ENCODE measurements around the gene OAS1.

OAS1 gene

DNA sequence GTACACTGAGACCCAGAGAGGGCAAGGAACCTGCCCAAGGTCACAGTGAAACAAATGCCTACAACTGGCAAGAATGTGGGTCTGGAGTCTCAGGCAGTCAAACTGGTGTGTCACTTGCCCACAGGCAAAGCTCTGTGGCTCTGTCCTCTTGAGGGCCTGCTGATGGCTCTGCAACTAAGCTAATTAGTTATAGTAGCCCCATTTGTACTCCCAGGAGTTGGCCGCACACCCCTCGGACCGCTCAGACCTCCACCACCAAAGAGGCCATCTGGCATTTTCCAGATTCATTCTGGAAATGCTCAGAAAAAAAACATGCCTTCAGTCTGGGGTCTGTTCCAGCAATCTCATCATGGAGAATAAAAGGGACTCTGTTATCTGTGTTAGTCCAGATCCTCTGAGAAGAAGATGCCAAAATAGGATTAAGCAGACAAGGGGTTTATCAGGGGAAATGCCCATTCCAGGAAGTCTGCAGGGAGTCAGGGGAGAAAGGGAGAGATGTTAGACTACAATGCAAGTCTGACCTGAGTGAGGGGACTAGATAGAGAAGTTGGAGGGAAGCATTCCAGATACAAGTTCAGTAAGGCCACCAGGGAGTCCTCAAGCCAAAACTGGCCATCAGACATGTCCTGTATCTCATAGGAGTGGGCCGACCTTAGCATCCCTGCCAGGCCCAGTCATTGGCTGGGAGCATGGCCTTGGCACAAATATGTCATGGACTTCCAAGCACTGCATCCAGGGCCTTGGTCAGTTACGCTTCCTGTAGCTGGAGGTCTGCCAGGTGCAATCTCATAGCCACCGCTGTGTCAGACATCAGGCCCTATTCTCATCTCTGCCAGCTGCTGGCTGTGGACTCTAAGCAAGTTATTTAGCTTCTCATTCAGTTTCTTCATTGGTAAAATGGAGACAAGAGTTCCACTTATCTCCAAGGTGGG, 15.4 kb upstream of the OAS1 start:
- peaks cover 27% of the 10 kb centered on the region for H3K4me1 ChIP-seq

GRCh38 chr12:112892856-112893255, 13.9 kb upstream of the OAS1 start:
- peaks cover 62% of the 10 kb centered on the region for H3K36me3 ChIP-seq
- H3K27me3 ChIP-seq, result no peaks in the 10 kb centered on the region
- peaks cover 27% of the 10 kb centered on the region for H3K4me1 ChIP-seq
- TF ChIP-seq CTCF (IDR thresholded peaks at IDR 0.05; ENCODE audit: low read depth, low read length), result no peak
- H3K4me3 ChIP-seq (ENCODE audit: low read depth, low read length), result no peak overlapping the region
- DNase-seq, result no peak
- no peaks in the 10 kb centered on the region for H3K9me3 ChIP-seq

More for the DNA sequence above, 15.4 kb upstream of the OAS1 start:
- no peaks in the 10 kb centered on the region for H3K27me3 ChIP-seq
- no peaks in the 10 kb centered on the region for H3K9me3 ChIP-seq
- H3K4me3 ChIP-seq (ENCODE audit: low read depth, low read length), result no peak overlapping the region
- peaks cover 58% of the 10 kb centered on the region for H3K36me3 ChIP-seq
- DNase-seq, result peak; percentile 92
- TF ChIP-seq CTCF (IDR thresholded peaks at IDR 0.05; ENCODE audit: low read depth, low read length), result peak; percentile 22; the same call in 1 of the 2 replicates

DNA sequence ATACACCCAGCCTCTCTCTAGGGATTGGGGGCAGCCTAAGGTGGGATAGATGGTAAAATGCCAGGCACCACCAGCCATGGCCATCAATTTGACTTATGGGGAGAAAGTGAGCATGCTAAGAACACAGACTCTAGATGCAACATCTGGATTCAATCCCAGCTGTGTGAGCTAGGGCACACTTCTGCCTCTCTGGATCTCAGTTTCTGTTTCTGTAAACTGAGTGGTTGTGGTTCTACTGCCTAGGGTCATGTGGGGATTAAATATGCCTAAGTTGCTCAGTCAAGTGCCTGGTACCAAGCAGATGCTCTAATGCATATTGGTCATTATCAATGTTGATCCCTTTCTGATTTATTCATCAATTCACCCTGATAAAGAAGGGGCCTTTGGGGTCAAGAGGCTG, 12.6 kb upstream of the OAS1 start:
- no peak for TF ChIP-seq CTCF (IDR thresholded peaks at IDR 0.05; ENCODE audit: low read depth, low read length)
- peaks cover 68% of the 10 kb centered on the region for H3K36me3 ChIP-seq
- H3K27me3 ChIP-seq, result no peaks in the 10 kb centered on the region
- H3K4me1 ChIP-seq, result peaks cover 27% of the 10 kb centered on the region
- H3K9me3 ChIP-seq, result no peaks in the 10 kb centered on the region
- no peak for DNase-seq
- H3K4me3 ChIP-seq (ENCODE audit: low read depth, low read length), result no peak overlapping the region

DNA sequence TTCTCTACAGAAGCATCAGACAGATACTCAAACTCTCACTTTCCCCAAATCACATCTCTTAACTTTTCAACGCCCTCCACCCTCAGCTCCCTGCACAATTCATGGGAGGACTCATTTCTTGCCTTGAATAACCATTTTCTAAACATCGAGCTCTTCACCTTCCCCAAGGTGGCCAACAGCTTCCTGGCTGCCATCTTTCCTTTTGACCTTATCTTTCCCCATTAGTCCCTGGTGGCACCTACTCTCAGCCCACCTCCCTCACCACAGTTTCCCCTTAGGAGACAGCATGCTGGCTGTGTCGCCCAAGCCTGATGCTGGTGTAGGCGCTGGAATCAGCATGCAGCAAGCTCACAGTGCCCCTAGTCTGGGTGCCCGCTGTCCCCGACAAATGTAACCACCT, 8.4 kb upstream of the OAS1 start:
- Histone ChIP-seq H3K9me3 (no peaks in the 10 kb centered on the region; the same call in 1 of the 2 replicates), H3K36me3 (peaks cover 48% of the 10 kb centered on the region), H3K4me1 (peaks cover 9% of the 10 kb centered on the region), H3K4me3 (ENCODE audit: low read depth, low read length) (no peak overlapping the region), H3K27me3 (no peaks in the 10 kb centered on the region)
- no peak for TF ChIP-seq CTCF (IDR thresholded peaks at IDR 0.05; ENCODE audit: low read depth, low read length)
- no peak for DNase-seq

GRCh38 chr12:112900298-112901145, 6.2 kb upstream of the OAS1 start:
- DNase-seq, result no peak
- peaks cover 35% of the 10 kb centered on the region for H3K36me3 ChIP-seq
- TF ChIP-seq CTCF (IDR thresholded peaks at IDR 0.05; ENCODE audit: low read depth, low read length), result peak; percentile 79
- peaks cover 9% of the 10 kb centered on the region for H3K4me1 ChIP-seq
- no peaks in the 10 kb centered on the region for H3K27me3 ChIP-seq
- no peaks in the 10 kb centered on the region; the same call in 1 of the 2 replicates for H3K9me3 ChIP-seq
- H3K4me3 ChIP-seq (ENCODE audit: low read depth, low read length), result no peak overlapping the region

Data from BE2C (cell line).